ENCODE results near the gene ITPRIPL1. TPM values are rescaled to one million over a fixed set of nuclear protein-coding genes. Genes with fewer than 3 reads are reported as not detected.
"Not testable (repeated sequence)": the region's sequence is repeated elsewhere in the genome, so short reads cannot be mapped to it uniquely, and the experiment has no call there.

Gene ITPRIPL1
- 10 to 100 TPM; 33.3 to 39.2 TPM for total RNA-seq

GRCh38 chr2:96325041-96325883, at the start of gene ITPRIPL1:
TSS of gene ITPRIPL1 (plus strand) at chr2:96325317. CDS start at chr2:96325840, 523 bp downstream.
- H3K27me3 Mint-ChIP-seq: no peaks in the 10 kb centered on the region
- H3K4me3 Mint-ChIP-seq: peak within 1 kb of the TSS; percentile 95
- peak within 1 kb of the TSS; percentile 95 for H3K27ac Mint-ChIP-seq
- H3K4me1 Mint-ChIP-seq: peaks cover 70% of the 10 kb centered on the region
- POLR2A ChIA-PET: interaction anchor here (0.6 to 1.2 kb wide), 2 partner anchors 10 to 197 kb away, joined by 3 to 4 read pairs; partner anchors contain the start of gene NCAPH
- no peaks in the 10 kb centered on the region for H3K9me3 Mint-ChIP-seq
- H3K36me3 Mint-ChIP-seq (ENCODE audit: low read depth): peaks cover 43% of the 10 kb centered on the region
- peak; percentile 35 for DNase-seq
- CTCF ChIA-PET: interaction anchor here (0.5 to 3.5 kb wide), 9 partner anchors 9 to 312 kb away, joined by 3 to 10 read pairs (median 4); partner anchors contain the start of gene NCAPH

GRCh38 chr2:96276787-96277499, 48.2 kb upstream of the ITPRIPL1 start:
- H3K27me3 Mint-ChIP-seq: no peaks in the 10 kb centered on the region

GRCh38 chr2:96287273-96287856, 37.8 kb upstream of the ITPRIPL1 start:
- no peaks in the 10 kb centered on the region for H3K9me3 Mint-ChIP-seq
- DNase-seq: no peak
- no peaks in the 10 kb centered on the region for H3K27me3 Mint-ChIP-seq
- H3K36me3 Mint-ChIP-seq (ENCODE audit: low read depth): peaks cover 74% of the 10 kb centered on the region
- POLR2A ChIA-PET: no interaction called here
- H3K27ac Mint-ChIP-seq: no peak overlapping the region
- no peak overlapping the region for H3K4me3 Mint-ChIP-seq
- no peaks in the 10 kb centered on the region for H3K4me1 Mint-ChIP-seq
- CTCF ChIA-PET: no interaction called here

More at GRCh38 chr2:96276787-96277499, 48.2 kb upstream of the ITPRIPL1 start:
- Mint-ChIP-seq H3K9me3 (no peaks in the 10 kb centered on the region), H3K36me3 (ENCODE audit: low read depth) (peaks cover 64% of the 10 kb centered on the region), H3K27ac (peak overlapping the region; percentile 46), H3K4me1 (no peaks in the 10 kb centered on the region), H3K4me3 (no peak overlapping the region)
- ChIA-PET POLR2A (interaction anchor here (0.6 kb wide), 1 partner anchor 15 kb away, joined by 3 read pairs; no protein-coding TSS in a partner anchor), CTCF (interaction anchor here (0.9 to 1.2 kb wide), 3 partner anchors 7 to 28 kb away, joined by 3 read pairs; partner anchors contain the start of gene SNRNP200)
- no peak for DNase-seq

GRCh38 chr2:96291751-96292150, 33.4 kb upstream of the ITPRIPL1 start:
- CTCF ChIA-PET: interaction anchor here (0.6 to 0.9 kb wide), 2 partner anchors 12 to 72 kb away, joined by 3 to 4 read pairs; no protein-coding TSS in a partner anchor
- H3K4me1 Mint-ChIP-seq: no peaks in the 10 kb centered on the region
- H3K9me3 Mint-ChIP-seq: no peaks in the 10 kb centered on the region
- H3K4me3 Mint-ChIP-seq: no peak overlapping the region
- no peaks in the 10 kb centered on the region for H3K27me3 Mint-ChIP-seq
- POLR2A ChIA-PET: no interaction called here
- no peak for DNase-seq
- H3K27ac Mint-ChIP-seq: no peak overlapping the region
- H3K36me3 Mint-ChIP-seq (ENCODE audit: low read depth): peaks cover 86% of the 10 kb centered on the region

GRCh38 chr2:96294271-96294670, 30.8 kb upstream of the ITPRIPL1 start:
- DNase-seq, H3K27me3 Mint-ChIP-seq, H3K27ac Mint-ChIP-seq, H3K9me3 Mint-ChIP-seq, H3K4me3 Mint-ChIP-seq: not testable (repeated sequence)
- peaks cover 88% of the 10 kb centered on the region for H3K36me3 Mint-ChIP-seq (ENCODE audit: low read depth)
- ChIA-PET POLR2A (interaction anchor here (0.6 kb wide), 1 partner anchor 21 kb away, joined by 3 read pairs; no protein-coding TSS in a partner anchor), CTCF (interaction anchor here (0.6 to 2.4 kb wide), 7 partner anchors 13 to 355 kb away, joined by 3 to 6 read pairs (median 3); no protein-coding TSS in a partner anchor)
- peaks cover 10% of the 10 kb centered on the region for H3K4me1 Mint-ChIP-seq

- Mint-ChIP-seq H3K27me3 (no peaks in the 10 kb centered on the region), H3K4me3 (no peak overlapping the region), H3K27ac (no peak overlapping the region), H3K9me3 (no peaks in the 10 kb centered on the region), H3K36me3 (ENCODE audit: low read depth) (peaks cover 85% of the 10 kb centered on the region), H3K4me1 (peaks cover 23% of the 10 kb centered on the region)
- CTCF ChIA-PET: interaction anchor here (0.5 to 0.9 kb wide), 2 partner anchors 66 to 304 kb away, joined by 3 to 4 read pairs; no protein-coding TSS in a partner anchor
- DNase-seq: no peak
- POLR2A ChIA-PET: no interaction called here
Observed at GRCh38 chr2:96296925-96297324, 28.2 kb upstream of the ITPRIPL1 start.

GRCh38 chr2:96301865-96302264, 23.3 kb upstream of the ITPRIPL1 start:
- ChIA-PET CTCF (interaction anchor here (1.7 kb wide), 1 partner anchor 19 kb away, joined by 7 read pairs; no protein-coding TSS in a partner anchor), POLR2A (no interaction called here)
- Mint-ChIP-seq H3K4me3 (no peak overlapping the region), H3K27me3 (no peaks in the 10 kb centered on the region), H3K27ac (peak overlapping the region; percentile 1), H3K36me3 (ENCODE audit: low read depth) (peaks cover 83% of the 10 kb centered on the region), H3K4me1 (peaks cover 64% of the 10 kb centered on the region), H3K9me3 (no peaks in the 10 kb centered on the region)
- DNase-seq: no peak

- POLR2A ChIA-PET: interaction anchor here (1.6 kb wide), 1 partner anchor 17 kb away, joined by 5 read pairs; no protein-coding TSS in a partner anchor
- DNase-seq: no peak
- no peaks in the 10 kb centered on the region for H3K27me3 Mint-ChIP-seq
- peak overlapping the region; percentile 97 for H3K4me3 Mint-ChIP-seq
- H3K27ac Mint-ChIP-seq: peak overlapping the region; percentile 98
- no peaks in the 10 kb centered on the region for H3K9me3 Mint-ChIP-seq
- peaks cover 60% of the 10 kb centered on the region for H3K36me3 Mint-ChIP-seq (ENCODE audit: low read depth)
- CTCF ChIA-PET: interaction anchor here (0.6 to 4.5 kb wide), 2 partner anchors 16 to 28 kb away, joined by 3 to 21 read pairs; no protein-coding TSS in a partner anchor
- peaks cover 60% of the 10 kb centered on the region for H3K4me1 Mint-ChIP-seq
Observed at GRCh38 chr2:96304606-96305005, 20.5 kb upstream of the ITPRIPL1 start.

- Mint-ChIP-seq H3K36me3 (ENCODE audit: low read depth) (peaks cover 57% of the 10 kb centered on the region), H3K9me3 (no peaks in the 10 kb centered on the region), H3K4me1 (peaks cover 65% of the 10 kb centered on the region), H3K27ac (peak within 1 kb of the TSS; percentile 98), H3K27me3 (no peaks in the 10 kb centered on the region), H3K4me3 (peak within 1 kb of the TSS; percentile 97)
- peak; percentile 92 for DNase-seq
- ChIA-PET POLR2A (interaction anchor here (0.6 to 1.6 kb wide), 2 partner anchors 16 to 658 kb away, joined by 3 to 5 read pairs; no protein-coding TSS in a partner anchor), CTCF (interaction anchor here (0.6 to 4.5 kb wide), 6 partner anchors 11 to 30 kb away, joined by 3 to 21 read pairs (median 4); partner anchors contain the start of gene NCAPH)
Observed at GRCh38 chr2:96305091-96305978, 19.8 kb upstream of the ITPRIPL1 start, which contains the start of gene SNRNP200. TSS of gene SNRNP200 (minus strand) at chr2:96305546. CDS start at chr2:96305437, 109 bp downstream.

GRCh38 chr2:96305979-96306308, 19.2 kb upstream of the ITPRIPL1 start:
- Mint-ChIP-seq H3K27ac (peak overlapping the region; percentile 98), H3K4me1 (peaks cover 64% of the 10 kb centered on the region), H3K27me3 (no peaks in the 10 kb centered on the region), H3K4me3 (peak overlapping the region; percentile 97), H3K9me3 (no peaks in the 10 kb centered on the region), H3K36me3 (ENCODE audit: low read depth) (peaks cover 54% of the 10 kb centered on the region)
- DNase-seq: no peak
- ChIA-PET POLR2A (interaction anchor here (0.5 to 1.6 kb wide), 3 partner anchors 14 to 657 kb away, joined by 3 to 5 read pairs (median 4); no protein-coding TSS in a partner anchor), CTCF (interaction anchor here (0.6 to 4.5 kb wide), 5 partner anchors 10 to 29 kb away, joined by 3 to 21 read pairs (median 4); partner anchors contain the start of gene NCAPH)

GRCh38 chr2:96306370-96306769, 18.7 kb upstream of the ITPRIPL1 start:
- CTCF ChIA-PET: interaction anchor here (0.9 to 4.5 kb wide), 5 partner anchors 10 to 17 kb away, joined by 3 to 21 read pairs (median 4); no protein-coding TSS in a partner anchor
- DNase-seq: no peak
- H3K9me3 Mint-ChIP-seq: no peaks in the 10 kb centered on the region
- no peaks in the 10 kb centered on the region for H3K27me3 Mint-ChIP-seq
- peak overlapping the region; percentile 98 for H3K27ac Mint-ChIP-seq
- POLR2A ChIA-PET: interaction anchor here (0.5 to 0.6 kb wide), 2 partner anchors 14 to 657 kb away, joined by 3 to 4 read pairs; no protein-coding TSS in a partner anchor
- peaks cover 49% of the 10 kb centered on the region for H3K36me3 Mint-ChIP-seq (ENCODE audit: low read depth)
- H3K4me1 Mint-ChIP-seq: peaks cover 59% of the 10 kb centered on the region
- H3K4me3 Mint-ChIP-seq: peak overlapping the region; percentile 97
